Activated effector memory CD4-positive, alpha-beta T cell treated with anti-CD3 and anti-CD28 coated beads, Interleukin-2, amount 50 U/mL, for 16 hours (primary cell): ENCODE results near the gene SMPD4.
"Not testable (repeated sequence)": the region's sequence is repeated elsewhere in the genome, so short reads cannot be mapped to it uniquely, and the experiment has no call there.

ENCODE experiments used
- DNase-seq: peaks from one replicate; pipeline ENCODE4 v3.0.0-alpha.2; 2020

Gene SMPD4

DNA sequence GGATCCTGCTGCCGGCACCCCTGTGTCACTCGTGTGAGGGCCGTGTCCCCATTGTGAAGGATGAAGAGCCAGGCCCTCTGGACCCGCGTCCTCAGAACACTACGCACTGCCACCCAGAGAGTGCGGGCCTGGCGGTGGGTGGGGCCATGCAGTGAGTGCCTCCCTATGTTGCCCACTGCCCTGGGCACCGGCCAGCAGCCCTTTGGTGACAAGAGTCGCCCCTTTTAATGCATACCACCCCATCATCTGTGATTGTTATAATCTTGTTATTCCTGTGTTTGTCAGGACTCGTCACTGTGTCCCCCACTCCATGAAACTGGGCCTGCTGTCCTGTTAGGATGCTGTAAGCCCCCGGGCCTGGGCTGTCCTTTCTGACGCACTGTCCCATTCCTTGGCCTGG lies 43.1 kb downstream of the SMPD4 start:
- not testable (repeated sequence) for DNase-seq

DNA sequence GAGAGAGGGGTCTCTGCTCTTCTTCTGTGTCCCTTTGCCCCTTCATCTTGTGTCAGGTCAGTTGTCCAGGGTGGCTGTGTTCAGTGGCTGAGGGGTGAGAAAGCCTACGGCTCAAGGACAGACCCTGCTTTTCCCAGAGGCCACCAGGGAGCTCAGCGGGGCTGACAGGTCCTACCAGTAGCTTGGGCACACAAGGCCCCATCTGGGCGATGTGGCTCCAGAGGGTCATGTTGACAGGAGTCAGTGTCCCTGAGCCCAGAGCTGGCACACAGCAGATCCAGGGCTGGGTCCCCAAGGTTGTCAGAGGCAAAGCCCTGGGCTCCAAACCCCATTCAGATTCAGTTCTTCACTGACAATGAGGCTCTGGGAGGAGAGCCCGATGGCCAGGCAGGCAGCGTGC lies 44.3 kb downstream of the SMPD4 start:
- not testable (repeated sequence) for DNase-seq

DNA sequence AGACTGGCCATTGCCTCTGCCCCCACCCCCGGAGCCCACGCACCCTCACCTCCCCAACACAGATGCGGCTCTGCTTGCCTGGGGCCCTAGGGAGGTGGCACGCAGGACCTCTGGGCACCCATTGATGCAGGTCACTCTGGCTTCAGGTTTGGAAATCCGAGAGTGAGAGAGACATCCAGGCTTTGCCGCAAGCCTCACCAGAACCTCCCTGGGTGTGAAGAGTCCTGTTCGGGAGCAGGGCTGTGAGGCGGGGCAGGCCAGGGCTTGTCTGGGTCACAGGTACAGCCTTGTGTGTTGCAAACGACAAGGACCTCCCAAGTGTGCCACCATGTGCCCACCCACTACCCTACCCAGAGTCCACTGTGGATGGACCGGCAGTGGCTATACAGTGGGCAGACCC lies 44.9 kb downstream of the SMPD4 start:
- DNase-seq, result not testable (repeated sequence)

DNA sequence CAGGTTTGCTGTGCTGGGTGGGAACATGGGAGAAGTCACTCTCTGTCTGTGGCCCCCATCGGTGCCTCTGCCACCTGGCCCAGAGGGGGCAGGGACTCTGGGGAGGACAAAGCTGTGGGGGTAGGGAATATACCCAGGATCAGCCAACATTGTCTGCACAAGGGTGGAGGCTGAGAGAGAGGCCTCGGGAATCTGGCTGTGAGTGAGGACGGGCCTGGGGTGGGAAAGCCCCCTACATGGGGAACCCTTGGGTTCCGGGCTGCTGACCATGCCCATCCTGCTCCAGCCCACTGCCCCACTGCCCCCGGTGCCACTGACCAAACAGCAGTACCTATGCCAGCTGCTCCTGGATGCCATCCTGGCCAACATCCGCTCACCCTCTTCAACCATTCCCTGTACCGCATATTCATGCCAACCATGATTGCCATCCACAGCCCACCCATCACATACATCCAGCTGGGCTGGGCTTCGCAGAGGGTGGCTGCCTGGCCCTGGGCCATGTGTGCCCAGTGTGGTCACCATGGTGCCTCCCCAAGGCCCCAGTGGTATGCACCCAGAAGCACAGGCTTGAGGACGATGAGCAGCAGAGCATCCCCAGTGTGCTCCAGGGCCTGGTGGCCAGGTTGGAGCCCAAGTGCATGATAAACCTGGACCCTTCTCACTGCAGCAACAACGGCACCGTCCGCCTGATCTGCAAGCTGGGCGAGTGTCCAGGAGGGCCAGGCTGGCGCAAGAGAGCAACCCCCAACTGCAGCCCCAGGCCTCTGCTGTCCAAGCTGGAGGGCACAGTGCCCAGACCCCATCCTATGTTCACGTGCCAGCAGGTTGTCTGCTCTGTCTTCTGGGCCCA lies 45.5 kb downstream of the SMPD4 start:
- no peak for DNase-seq

DNA sequence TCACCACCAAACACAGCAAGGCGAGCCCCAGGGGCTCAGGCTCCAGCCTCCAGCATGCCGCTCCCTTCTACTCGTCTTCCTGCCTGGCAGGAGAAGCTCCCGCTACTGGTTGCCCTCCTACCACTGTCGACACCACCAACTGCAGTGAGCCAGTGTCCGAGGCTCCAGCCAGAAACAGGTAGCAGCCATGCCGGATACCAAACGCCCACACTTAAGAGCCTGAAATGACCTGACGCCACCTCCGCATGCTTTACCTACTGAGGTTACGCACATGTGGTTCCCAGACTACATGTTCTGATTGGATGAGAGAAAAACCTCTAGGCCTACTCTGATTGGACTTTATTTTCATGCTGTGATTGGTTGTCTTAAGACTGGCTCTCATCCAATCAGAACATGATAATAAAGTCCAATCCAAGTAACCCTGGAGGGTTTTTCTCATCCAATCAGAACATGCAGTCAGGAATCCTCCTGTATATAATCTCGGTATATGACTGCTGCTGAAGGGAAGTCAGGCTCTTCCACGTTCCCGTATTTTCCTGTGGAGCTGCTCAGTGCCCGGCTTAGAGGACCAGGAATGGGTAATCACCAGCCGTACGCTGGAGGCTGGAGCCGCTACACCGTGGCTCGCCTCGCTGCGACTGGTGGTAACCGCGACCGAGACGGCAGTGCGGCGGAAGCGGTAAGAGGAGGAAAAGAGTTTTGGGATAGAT lies 52.1 kb downstream of the SMPD4 start, which contains the start of gene POTEF:
POTEF (minus strand) TSS at position 103 of the 710 bp plus-strand sequence. CDS start 8,707 bp downstream, outside the sequence.
- not testable (repeated sequence) for DNase-seq

DNA sequence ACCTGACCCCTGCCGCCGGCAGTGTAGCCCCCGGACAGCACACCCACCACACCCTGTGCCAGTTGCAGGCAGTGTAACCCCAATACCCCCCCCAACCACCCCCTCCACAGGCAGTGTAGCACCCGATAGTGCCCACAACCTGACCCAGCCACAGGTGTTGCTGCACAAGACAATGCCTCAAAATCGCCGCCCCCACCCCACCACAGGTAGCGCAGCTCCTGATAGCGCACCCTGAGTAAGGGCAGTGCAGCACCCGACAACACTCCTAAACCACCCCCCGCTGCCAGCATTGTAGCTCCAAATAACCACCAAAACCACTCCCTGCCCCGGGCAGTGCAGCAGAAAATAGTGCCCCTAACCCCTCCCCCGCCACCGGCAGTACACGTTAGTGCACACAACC lies 52.9 kb downstream of the SMPD4 start:
- not testable (repeated sequence) for DNase-seq

DNA sequence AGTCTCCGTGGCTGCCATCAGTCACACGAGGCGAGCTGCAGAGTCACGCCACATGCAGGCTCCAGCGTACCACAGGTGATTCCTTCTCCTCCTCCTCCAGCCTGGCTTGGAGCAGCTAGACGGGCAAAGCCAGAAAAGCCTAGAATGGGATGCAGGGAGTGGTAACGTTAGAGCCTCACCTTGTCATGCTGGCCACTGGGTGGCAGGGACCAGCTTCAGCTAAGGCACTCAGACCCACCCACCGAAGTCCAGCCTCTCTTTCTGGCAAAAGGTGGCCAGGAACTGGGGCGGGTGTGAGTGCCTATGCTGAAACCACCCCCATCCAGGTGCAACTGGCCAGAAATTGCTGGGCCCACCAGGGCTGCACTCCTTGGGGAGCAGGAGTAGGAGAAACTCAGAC lies 53.7 kb downstream of the SMPD4 start:
- DNase-seq, result not testable (repeated sequence)

DNA sequence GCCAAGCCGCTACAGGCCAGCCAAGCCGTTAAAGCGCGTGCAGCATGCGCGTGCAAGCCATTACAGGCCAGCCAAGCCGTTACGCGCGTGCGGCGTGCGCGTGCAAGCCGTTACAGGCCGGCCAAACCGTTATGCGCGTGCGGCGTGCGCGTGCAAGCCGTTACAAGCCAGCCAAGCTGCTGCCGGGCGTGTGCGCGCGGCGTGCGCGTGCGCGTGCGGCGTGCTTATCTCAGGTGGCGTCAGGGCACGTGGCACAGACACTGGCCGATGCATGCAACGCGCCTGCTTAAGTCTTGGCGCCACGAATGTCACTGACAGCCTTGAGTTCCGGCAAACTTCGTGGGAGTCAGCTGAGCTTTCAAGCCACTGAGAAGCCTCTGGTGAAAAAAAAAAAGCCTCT lies 60.5 kb downstream of the SMPD4 start:
- not testable (repeated sequence) for DNase-seq

DNA sequence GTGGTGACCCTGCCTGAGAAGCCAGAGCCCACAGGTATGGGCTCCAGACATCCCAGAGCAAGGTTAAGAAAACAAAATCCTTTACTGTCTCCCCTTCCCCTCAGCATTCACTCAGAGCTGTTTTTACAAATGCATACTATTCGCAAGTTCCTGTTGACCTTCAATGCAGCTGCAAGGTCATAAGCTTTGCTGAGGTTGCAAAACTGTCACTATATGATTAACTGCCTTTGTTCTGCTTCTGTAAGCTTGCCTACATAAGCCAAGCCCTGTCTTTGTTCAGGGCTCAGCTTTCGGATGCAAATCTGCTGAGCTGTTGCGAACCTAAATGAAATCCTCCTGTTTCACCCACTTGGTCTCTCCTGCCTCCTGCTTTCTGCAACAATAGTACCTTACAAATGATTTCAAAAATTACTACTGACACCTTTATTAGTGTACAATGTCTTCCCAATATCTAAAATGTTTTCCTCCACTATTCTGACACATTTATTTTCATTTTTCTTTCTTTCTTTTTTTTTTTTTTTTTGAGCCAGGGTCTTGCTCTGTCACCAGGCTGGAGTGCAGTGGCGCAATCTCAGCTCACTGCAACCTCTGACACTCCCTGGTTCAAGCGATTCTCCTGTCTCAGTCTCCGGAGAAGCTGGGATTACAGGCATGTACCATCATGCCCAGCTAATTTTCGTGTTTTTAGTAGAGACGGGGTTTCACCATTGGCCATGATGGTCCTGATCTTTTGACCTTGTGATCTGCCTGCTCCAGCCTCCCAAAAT lies 78.6 kb downstream of the SMPD4 start:
- not testable (repeated sequence) for DNase-seq
